K562 (cell line): ENCODE measurements around the gene USP14. TPM values are rescaled to one million over a fixed set of nuclear protein-coding genes. Genes with fewer than 3 reads are reported as not detected.

Experiments used
- ATAC-seq: fragments of 200-7000 bp; cut with Tn5 transposase; 3 replicates; pipeline ENCODE4 v1.9.1; 2020; ENCODE audit warnings: moderate library complexity
- BruUV-seq: library from RNA; stranded (reverse); fragments of 400-500 nt; replicated peaks from 2 replicates; lab custom pipeline; 2021; lab: Mats Ljungman, UMichigan
- CTCF ChIA-PET: fragments of 300-600 bp; formaldehyde crosslinking; extraction: SDS; loops from one replicate; lab custom pipeline; 2021; ENCODE audit warnings: low intra/inter-chr PET ratio; lab: Yijun Ruan, JAX
- POLR2A ChIA-PET: fragments of 300-600, 350-650 bp; sonication (Branson Sonifier 250); formaldehyde crosslinking; extraction: SDS; loops from one replicate; lab custom pipeline; 2021; ENCODE audit warnings: antibody characterized with exemption, inconsistent platforms; lab: Yijun Ruan, JAX
- DNase-seq, 4 experiments: peaks; one replicate each; pipeline versions ENCODE4 v3.0.0 to v3.0.0-alpha.2; 2011 to 2018; ENCODE audit warnings: low spot score in 3 of 4, mixed read lengths in 3 of 4; ENCODE audit errors: extremely low read depth in 1 of 4
- FAIRE-seq: peaks from 2 replicates; lab custom pipeline; 2011; peaks lifted over from hg19 to GRCh38; lab: Jason Lieb, UNC
- H2AFZ ChIP-seq: 2 replicates; pipeline ENCODE4 v1.6.0; 2011; ENCODE audit warnings: low read depth, low read length, control low read depth, inconsistent platforms
- H3K27ac ChIP-seq: fragments of 200-600 bp; 3 replicates; pipeline ENCODE4 v1.8.0; 2011; ENCODE audit warnings: low read depth, mild to moderate bottlenecking, control low read depth, inconsistent platforms, low read length, moderate library complexity, mixed read lengths; ENCODE audit errors: extremely low read depth
- H3K27me3 ChIP-seq, 2 experiments: fragments of 300-600 bp in 1 of 2; 2 replicates in 1 of 2; 3 replicates in 1 of 2; pipeline versions ENCODE4 v1.6.0 to v1.8.0; 2011; ENCODE audit warnings: inconsistent platforms in 2 of 2, low read length in 2 of 2, mild to moderate bottlenecking in 1 of 2, mixed read lengths in 1 of 2, moderate library complexity in 1 of 2; ENCODE audit not compliant: control insufficient read depth in 2 of 2, insufficient read depth in 2 of 2
- H3K36me3 ChIP-seq: fragments of 300-600 bp; 3 replicates; pipeline ENCODE4 v1.8.0; 2011; ENCODE audit warnings: mild to moderate bottlenecking, low read length, inconsistent platforms; ENCODE audit not compliant: control insufficient read depth, insufficient read depth
- H3K4me1 ChIP-seq, 2 experiments: fragments of 200-600 bp in 1 of 2; replicated peaks in 1 of 2; 2 replicates in 1 of 2; 3 replicates in 1 of 2; pipeline versions ENCODE4 v1.5.1 to v1.8.0; 2011; ENCODE audit warnings: inconsistent platforms in 2 of 2, low read length in 2 of 2, mild to moderate bottlenecking in 1 of 2, mixed read lengths in 1 of 2, moderate library complexity in 1 of 2; ENCODE audit not compliant: control insufficient read depth in 2 of 2, insufficient read depth in 2 of 2
- H3K4me2 ChIP-seq: 2 replicates; pipeline ENCODE4 v1.6.1; 2011; ENCODE audit warnings: low read length, control low read depth, inconsistent platforms, mixed read lengths; ENCODE audit not compliant: insufficient read depth
- H3K4me3 ChIP-seq: fragments of 200-600 bp; sonication (generic), shearing (Covaris generic); 2 replicates; pipeline ENCODE4 v1.5.1; 2016; ENCODE audit warnings: control low read depth, inconsistent platforms
- H3K79me2 ChIP-seq: fragments of 200-600 bp; 3 replicates; pipeline ENCODE4 v1.8.0; 2011; ENCODE audit warnings: low read length, inconsistent platforms; ENCODE audit not compliant: control insufficient read depth, insufficient read depth
- H3K9ac ChIP-seq, 2 experiments: 2 replicates each; pipeline versions ENCODE4 v1.6.0 to v1.6.1; 2011; ENCODE audit warnings: low read depth in 2 of 2, low read length in 2 of 2, control low read depth in 1 of 2, inconsistent platforms in 1 of 2, mild to moderate bottlenecking in 1 of 2, mixed read lengths in 1 of 2; ENCODE audit not compliant: insufficient read depth in 1 of 2
- H3K9me1 ChIP-seq: one replicate; pipeline ENCODE4 v1.6.0; 2011; ENCODE audit warnings: inconsistent platforms, mild to moderate bottlenecking, low read length, moderate library complexity; ENCODE audit not compliant: control insufficient read depth, insufficient read depth
- H3K9me3 ChIP-seq: replicated peaks from 2 replicates; pipeline ENCODE4 v1.5.1; 2011; ENCODE audit warnings: low read depth, low read length, inconsistent platforms; ENCODE audit not compliant: control insufficient read depth, insufficient read depth
- H4K20me1 ChIP-seq: replicated peaks from 2 replicates; pipeline ENCODE4 v1.6.1; 2011; ENCODE audit warnings: low read length, inconsistent platforms, mixed read lengths; ENCODE audit not compliant: control insufficient read depth, insufficient read depth
- CHCHD3 ChIP-seq: fragments of 250-450 bp; sonication (Bioruptor Pico); IDR thresholded peaks from 2 replicates; pipeline ENCODE4 v2.1.2; 2022; ENCODE audit warnings: mild to moderate bottlenecking
- CXXC5 ChIP-seq: fragments of 250-450 bp; sonication (Bioruptor Pico); IDR thresholded peaks from 2 replicates; pipeline ENCODE4 v1.8.0; 2022; ENCODE audit warnings: inconsistent platforms, mild to moderate bottlenecking, moderate library complexity
- GABPB2 ChIP-seq: fragments of 250-450 bp; sonication (Bioruptor Pico); conservative IDR thresholded peaks from 2 replicates; pipeline ENCODE4 v1.5.1; 2021; ENCODE audit warnings: mild to moderate bottlenecking
- HDAC8 ChIP-seq: fragments of 450-650 bp; IDR thresholded peaks from 2 replicates; pipeline ENCODE4 v1.6.1; 2016; ENCODE audit warnings: mild to moderate bottlenecking, missing genetic modification characterization, moderate library complexity, missing compliant biosample characterization
- MXI1 ChIP-seq: IDR thresholded peaks from 2 replicates; pipeline ENCODE4 v1.6.1; 2011; ENCODE audit warnings: low read depth, mild to moderate bottlenecking, improper control_type of control experiment, low read length
- MYNN ChIP-seq, 2 experiments: sonication (generic); formaldehyde crosslinking in 1 of 2; IDR thresholded peaks; 2 replicates each; pipeline versions ENCODE4 v1.5.0 to v1.6.1; 2016 to 2020; ENCODE audit warnings: antibody characterized with exemption in 1 of 2, missing genetic modification reagents in 1 of 2
- NCOA6 ChIP-seq: fragments of 450-650 bp; IDR thresholded peaks from 2 replicates; pipeline ENCODE4 v1.6.1; 2017; ENCODE audit warnings: mild to moderate bottlenecking
- POLR2A ChIP-seq: fragments of 450-650 bp; conservative IDR thresholded peaks from 2 replicates; pipeline ENCODE4 v1.6.1; 2016
- POLR2AphosphoS2 ChIP-seq: IDR thresholded peaks from 2 replicates; pipeline ENCODE4 v1.6.1; 2012; ENCODE audit warnings: low read length, improper control_type of control experiment
- SUPT5H ChIP-seq: fragments of 450-650 bp; IDR thresholded peaks from 2 replicates; pipeline ENCODE4 v1.6.1; 2016
- ZNF146 ChIP-seq: IDR thresholded peaks from one replicate; pipeline ENCODE4 v1.6.1; 2018; ENCODE audit warnings: missing compliant biosample characterization; ENCODE audit not compliant: unreplicated experiment
- ZNF561 ChIP-seq: fragments of 450-650 bp; formaldehyde crosslinking; conservative IDR thresholded peaks from 2 replicates; pipeline ENCODE4 v1.4.0; 2020; ENCODE audit warnings: mild to moderate bottlenecking, moderate library complexity
- WGBS: fragments of 100-300 bp; shearing (Covaris generic); methylation state at CpG from one replicate; pipeline ENCODE4 v1.1.6; 2016; ENCODE audit warnings: low coverage, mixed read lengths; ENCODE audit not compliant: insufficient coverage; ENCODE audit errors: missing lambda C conversion rate; 5-methylcytosine and 5-hydroxymethylcytosine counted together
- in situ Hi-C: fragments of 300-500 bp; cut with MboI; formaldehyde crosslinking; loops from 4 replicates; pipeline ENCODE4 v1.15.0; 2018; ENCODE audit warnings: inconsistent platforms, mixed read lengths
- intact Hi-C: fragments of 100-400 bp; cut with micrococcal nuclease; formaldehyde crosslinking; loops from 2 replicates; pipeline ENCODE4 v1.14.2; 2022
- polyA plus RNA-seq, 8 experiments: library from polyadenylated mRNA; depleted of rRNA in 4 of 8; stranded (reverse) in 5 of 8; unstranded in 3 of 8; fragments of >200 nt; fragmentation: Nextera tagmentation in 2 of 8; fragmentation: Illumina TruSeq in 1 of 8; extraction: Ambion mirVana in 2 of 8; extraction: Trizol in 1 of 8; gene quantifications; 2 replicates each; pipeline versions ENCODE4 v1.2.1 to v1.2.3, GENCODE V29; 2011 to 2014; ENCODE audit warnings: inconsistent platforms in 1 of 8, missing spikeins in 1 of 8
- total RNA-seq, 7 experiments: library from RNA; depleted of rRNA in 6 of 7; stranded (reverse); fragments of >200 nt in 6 of 7; fragmentation: Illumina TruSeq in 2 of 7; extraction: Trizol in 2 of 7; gene quantifications; 2 replicates each; pipeline versions ENCODE4 v1.2.1 to v1.2.3, GENCODE V29; 2011 to 2021; ENCODE audit warnings: low replicate concordance in 1 of 7
- TF ChIP-seq, protein P1 (sequence below): fragments of 450-650 bp; formaldehyde crosslinking; conservative IDR thresholded peaks from 2 replicates; pipeline ENCODE4 v1.4.0; 2022; ENCODE audit warnings: mild to moderate bottlenecking, missing genetic modification characterization
- TF ChIP-seq, protein P2 (sequence below): sonication (generic); IDR thresholded peaks from 2 replicates; pipeline ENCODE4 v1.6.1; 2016
- TF ChIP-seq, protein P3 (sequence below): fragments of 450-650 bp; formaldehyde crosslinking; IDR thresholded peaks from 2 replicates; pipeline ENCODE4 v1.4.0; 2022; ENCODE audit warnings: missing genetic modification characterization

USP14 gene
- total and polyA plus RNA-seq, 9 of the 15 experiments (the other 6 are each of a cell fraction or from before 2014, with no cell fraction given), result 18.7 to 129 (median 40.3) TPM

- in situ Hi-C loops, result no loop called here
- CTCF ChIA-PET, result no interaction called here
Observed at GRCh38 chr18:215448-216010, 57.2 kb downstream of the USP14 start.

GRCh38 chr18:217532-218336 lies 59.4 kb downstream of the USP14 start:
- Histone ChIP-seq H3K4me3 (no peak overlapping the region), H3K36me3 (peaks cover 87% of the 10 kb centered on the region)
- peak; percentile 61 for ATAC-seq
- TF ChIP-seq, protein P1, sequence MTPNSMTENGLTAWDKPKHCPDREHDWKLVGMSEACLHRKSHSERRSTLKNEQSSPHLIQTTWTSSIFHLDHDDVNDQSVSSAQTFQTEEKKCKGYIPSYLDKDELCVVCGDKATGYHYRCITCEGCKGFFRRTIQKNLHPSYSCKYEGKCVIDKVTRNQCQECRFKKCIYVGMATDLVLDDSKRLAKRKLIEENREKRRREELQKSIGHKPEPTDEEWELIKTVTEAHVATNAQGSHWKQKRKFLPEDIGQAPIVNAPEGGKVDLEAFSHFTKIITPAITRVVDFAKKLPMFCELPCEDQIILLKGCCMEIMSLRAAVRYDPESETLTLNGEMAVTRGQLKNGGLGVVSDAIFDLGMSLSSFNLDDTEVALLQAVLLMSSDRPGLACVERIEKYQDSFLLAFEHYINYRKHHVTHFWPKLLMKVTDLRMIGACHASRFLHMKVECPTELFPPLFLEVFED, result 0 out of 2 replicates have a peak, but pooled peaks have one; percentile 49
- 0 out of 2 replicates have a peak, but pooled peaks have one; percentile 10 for TF ChIP-seq CXXC5 (CRISPR knock-in tag)
- TF ChIP-seq, protein P2, sequence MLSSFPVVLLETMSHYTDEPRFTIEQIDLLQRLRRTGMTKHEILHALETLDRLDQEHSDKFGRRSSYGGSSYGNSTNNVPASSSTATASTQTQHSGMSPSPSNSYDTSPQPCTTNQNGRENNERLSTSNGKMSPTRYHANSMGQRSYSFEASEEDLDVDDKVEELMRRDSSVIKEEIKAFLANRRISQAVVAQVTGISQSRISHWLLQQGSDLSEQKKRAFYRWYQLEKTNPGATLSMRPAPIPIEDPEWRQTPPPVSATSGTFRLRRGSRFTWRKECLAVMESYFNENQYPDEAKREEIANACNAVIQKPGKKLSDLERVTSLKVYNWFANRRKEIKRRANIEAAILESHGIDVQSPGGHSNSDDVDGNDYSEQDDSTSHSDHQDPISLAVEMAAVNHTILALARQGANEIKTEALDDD, result peak; percentile 84
- TF ChIP-seq, protein P3, sequence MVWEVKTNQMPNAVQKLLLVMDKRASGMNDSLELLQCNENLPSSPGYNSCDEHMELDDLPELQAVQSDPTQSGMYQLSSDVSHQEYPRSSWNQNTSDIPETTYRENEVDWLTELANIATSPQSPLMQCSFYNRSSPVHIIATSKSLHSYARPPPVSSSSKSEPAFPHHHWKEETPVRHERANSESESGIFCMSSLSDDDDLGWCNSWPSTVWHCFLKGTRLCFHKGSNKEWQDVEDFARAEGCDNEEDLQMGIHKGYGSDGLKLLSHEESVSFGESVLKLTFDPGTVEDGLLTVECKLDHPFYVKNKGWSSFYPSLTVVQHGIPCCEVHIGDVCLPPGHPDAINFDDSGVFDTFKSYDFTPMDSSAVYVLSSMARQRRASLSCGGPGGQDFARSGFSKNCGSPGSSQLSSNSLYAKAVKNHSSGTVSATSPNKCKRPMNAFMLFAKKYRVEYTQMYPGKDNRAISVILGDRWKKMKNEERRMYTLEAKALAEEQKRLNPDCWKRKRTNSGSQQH, result 0 out of 2 replicates have a peak, but pooled peaks have one; percentile 32
- TF ChIP-seq SUPT5H, result peak; percentile 46; the same call in 1 of the 2 replicates
- TF ChIP-seq MYNN (IDR thresholded peaks at IDR 0.05), result no peak
- TF ChIP-seq MYNN (CRISPR knock-in tag; IDR thresholded peaks at IDR 0.05), result no peak
- TF ChIP-seq MXI1, result no peak

More at GRCh38 chr18:215448-216010, 57.2 kb downstream of the USP14 start:
- Histone ChIP-seq H3K79me2 (no peaks in the 10 kb centered on the region; the same call in 2 of the 3 replicates), H3K9me1 (no peaks in the 10 kb centered on the region)
- no peak for DNase-seq
- TF ChIP-seq GABPB2 (CRISPR knock-in tag), result no peak
- TF ChIP-seq HDAC8 (tag), result no peak
- TF ChIP-seq ZNF146 (CRISPR knock-in tag), result no peak
- peak; percentile 41; the same call in 1 of the 2 replicates for TF ChIP-seq POLR2AphosphoS2
- TF ChIP-seq CHCHD3 (CRISPR knock-in tag), result no peak
- TF ChIP-seq NCOA6, result no peak
- TF ChIP-seq POLR2A, result peak; percentile 28; the same call in 1 of the 2 replicates
- TF ChIP-seq ZNF561 (CRISPR knock-in tag), result no peak
- TF ChIP-seq, all 486 proteins: peak for 2
- Histone ChIP-seq H3K4me3 (no peak overlapping the region), H3K27me3 (no peaks in the 10 kb centered on the region), H3K27ac (no peak overlapping the region), H3K9me3 (no peaks in the 10 kb centered on the region), H3K4me2 (no peak overlapping the region), H3K9ac (no peak overlapping the region), H3K4me1 (no peaks in the 10 kb centered on the region), H4K20me1 (no peaks in the 10 kb centered on the region), H3K36me3 (peaks cover 91% of the 10 kb centered on the region), H2AFZ (no peak overlapping the region)
- 93% methylated on average over 5 of the region's 5 CpGs for WGBS
- POLR2A ChIA-PET, result interaction anchor here (1.0 to 1.3 kb wide), 4 partner anchors 12 to 52 kb away, joined by 3 read pairs; partner anchors contain the start of gene THOC1
- intact Hi-C loops, result no loop called here
- no peak for ATAC-seq
- FAIRE-seq, result no peak
- no TSS peak for BruUV-seq

More at GRCh38 chr18:217532-218336, 59.4 kb downstream of the USP14 start:
- Histone ChIP-seq H3K4me1 (no peaks in the 10 kb centered on the region), H3K79me2 (no peaks in the 10 kb centered on the region; the same call in 2 of the 3 replicates), H3K27me3 (no peaks in the 10 kb centered on the region), H3K9me1 (no peaks in the 10 kb centered on the region), H3K27ac (no peak overlapping the region), H3K9me3 (no peaks in the 10 kb centered on the region), H3K9ac (no peak overlapping the region), H4K20me1 (no peaks in the 10 kb centered on the region), H2AFZ (no peak overlapping the region), H3K4me2 (no peak overlapping the region)
- no peak for FAIRE-seq
- no TSS peak for BruUV-seq
- 93% methylated on average over 5 of the region's 5 CpGs for WGBS
- intact Hi-C loops (no loop called here), in situ Hi-C loops (no loop called here)
- ChIA-PET POLR2A (interaction anchor here (2.0 kb wide), 1 partner anchor 10 kb away, joined by 6 read pairs; no protein-coding TSS in a partner anchor), CTCF (no interaction called here)
- DNase-seq, result no peak
